ENCODE results near the gene KATNB1. TPM values are rescaled to one million over a fixed set of nuclear protein-coding genes. Genes with fewer than 3 reads are reported as not detected.

Gene KATNB1
- total and polyA plus RNA-seq, 2 of the 8 experiments (the other 6 are each of a cell fraction or from before 2014, with no cell fraction given), result 50.2 to 60.4 TPM

- no peak for TF ChIP-seq CHD7 (IDR thresholded peaks at IDR 0.05; ENCODE audit: insufficient replicate concordance, low read length)
- TF ChIP-seq RNF2 (IDR thresholded peaks at IDR 0.05; ENCODE audit: borderline replicate concordance, low read depth, low read length, missing control alignments, poor library complexity, severe bottlenecking), result no peak
- no peak for TF ChIP-seq MAX (IDR thresholded peaks at IDR 0.05)
- TF ChIP-seq SIN3A (conservative IDR thresholded peaks at IDR 0.05 in 1 of 2, IDR thresholded peaks at IDR 0.05 in 1 of 2; ENCODE audit: low read depth in 1 of 2, low read length in 2 of 2), result no peak
Measured at GRCh38 chr16:57725151-57725550, 10.4 kb upstream of the KATNB1 start (continued).

Measured in H1 (cell line).